Activated CD4-positive, alpha-beta T cell treated with anti-CD3 and anti-CD28 coated beads for 4 hours (primary cell): ENCODE results near the gene LIX1.
"Not testable (repeated sequence)": the region's sequence is repeated elsewhere in the genome, so short reads cannot be mapped to it uniquely, and the experiment has no call there.

Experiments used
- DNase-seq, 2 donors: peaks; one replicate each; pipeline ENCODE4 v3.0.0-alpha.2; 2020

Gene LIX1

GRCh38 chr5:97142521-97143254 lies at the start of gene LIX1:
Gene LIX1, minus strand, starts transcription at chr5:97142611. Its CDS starts 35 bp downstream, at chr5:97142576.
- peak in 1 of 2 donors; percentile 7 for DNase-seq

GRCh38 chr5:97191893-97192292 lies 49.5 kb upstream of the LIX1 start:
- DNase-seq = no peak

GRCh38 chr5:97189523-97189922 lies 47.1 kb upstream of the LIX1 start:
- DNase-seq = not testable (repeated sequence)

- no peak for DNase-seq
Measured at GRCh38 chr5:97183930-97184213, 41.5 kb upstream of the LIX1 start.

GRCh38 chr5:97183100-97183929 lies 40.9 kb upstream of the LIX1 start, which contains the start of gene RIOK2:
Gene RIOK2, minus strand, starts transcription at chr5:97183247. Its CDS starts 56 bp downstream, at chr5:97183191.
- peak; percentile 95 for DNase-seq

- no peak for DNase-seq
Measured at GRCh38 chr5:97182571-97183099, 40.2 kb upstream of the LIX1 start.

- no peak for DNase-seq
Measured at GRCh38 chr5:97181856-97182545, 39.6 kb upstream of the LIX1 start.

- not testable (repeated sequence) for DNase-seq
Measured at GRCh38 chr5:97179457-97179856, 37.0 kb upstream of the LIX1 start.

- DNase-seq = no peak
Measured at GRCh38 chr5:97172227-97172626, 29.8 kb upstream of the LIX1 start.

GRCh38 chr5:97171703-97172102 lies 29.3 kb upstream of the LIX1 start:
- no peak for DNase-seq

- DNase-seq = no peak
Measured at GRCh38 chr5:97167435-97167834, 25.0 kb upstream of the LIX1 start.

GRCh38 chr5:97165726-97166125 lies 23.3 kb upstream of the LIX1 start:
- DNase-seq = no peak

- DNase-seq = no peak
Measured at GRCh38 chr5:97164846-97165245, 22.4 kb upstream of the LIX1 start.

- no peak for DNase-seq
Measured at GRCh38 chr5:97163790-97164285, 21.4 kb upstream of the LIX1 start.

GRCh38 chr5:97163360-97163764 lies 21.0 kb upstream of the LIX1 start:
- no peak for DNase-seq

GRCh38 chr5:97162045-97162444 lies 19.6 kb upstream of the LIX1 start:
- peak; percentile 20 to 61 for DNase-seq

- DNase-seq = no peak
Measured at GRCh38 chr5:97157689-97158088, 15.3 kb upstream of the LIX1 start.

- DNase-seq = no peak
Measured at GRCh38 chr5:97151370-97151769, 9.0 kb upstream of the LIX1 start.

- no peak for DNase-seq
Measured at GRCh38 chr5:97150401-97150800, 8.0 kb upstream of the LIX1 start.

- no peak for DNase-seq
Measured at GRCh38 chr5:97149709-97150108, 7.3 kb upstream of the LIX1 start.

GRCh38 chr5:97148288-97148687 lies 5.9 kb upstream of the LIX1 start:
- no peak for DNase-seq

- no peak for DNase-seq
Measured at GRCh38 chr5:97143704-97144103, 1.3 kb upstream of the LIX1 start.

- DNase-seq = no peak
Measured at GRCh38 chr5:97141539-97141938, 872 bp downstream of the LIX1 start.
